Measurements from ENCODE around the gene PNPLA2.

Gene PNPLA2

GRCh38 chr11:846496-847098, 27.9 kb downstream of the PNPLA2 start:
- no peak for ATAC-seq
- TF ChIP-seq CSDC2 (CRISPR knock-in tag; IDR thresholded peaks at IDR 0.05): no peak
- no peak for TF ChIP-seq ZFP3 (CRISPR knock-in tag; IDR thresholded peaks at IDR 0.05)
- no peak for TF ChIP-seq CREB5 (CRISPR knock-in tag; IDR thresholded peaks at IDR 0.05; ENCODE audit: low read depth)
- TF ChIP-seq ESRRG (CRISPR knock-in tag; IDR thresholded peaks at IDR 0.05): no peak

- no peak for TF ChIP-seq PATZ1 (CRISPR knock-in tag; IDR thresholded peaks at IDR 0.05; ENCODE audit: borderline replicate concordance)
- TF ChIP-seq ESRRG (CRISPR knock-in tag; IDR thresholded peaks at IDR 0.05): no peak
- TF ChIP-seq CSRNP3 (CRISPR knock-in tag; IDR thresholded peaks at IDR 0.05): no peak
- TF ChIP-seq CREB5 (CRISPR knock-in tag; IDR thresholded peaks at IDR 0.05; ENCODE audit: low read depth): no peak
- TF ChIP-seq POU6F1 (CRISPR knock-in tag; IDR thresholded peaks at IDR 0.05; ENCODE audit: borderline replicate concordance, low read depth): no peak
- TF ChIP-seq GLIS3 (CRISPR knock-in tag; IDR thresholded peaks at IDR 0.05): no peak
- no peak for TF ChIP-seq SNAI2 (CRISPR knock-in tag; IDR thresholded peaks at IDR 0.05)
- no peak for TF ChIP-seq TCF4 (CRISPR knock-in tag; IDR thresholded peaks at IDR 0.05; ENCODE audit: borderline replicate concordance)
- TF ChIP-seq CSDC2 (CRISPR knock-in tag; IDR thresholded peaks at IDR 0.05): no peak
- TF ChIP-seq ZFP30 (CRISPR knock-in tag; IDR thresholded peaks at IDR 0.05): no peak
- TF ChIP-seq OSR1 (CRISPR knock-in tag; IDR thresholded peaks at IDR 0.05): no peak
- TF ChIP-seq TOX (CRISPR knock-in tag; IDR thresholded peaks at IDR 0.05; ENCODE audit: borderline replicate concordance): no peak
- TF ChIP-seq BACH2 (CRISPR knock-in tag; IDR thresholded peaks at IDR 0.05; ENCODE audit: borderline replicate concordance): no peak
- TF ChIP-seq ISL1 (CRISPR knock-in tag; IDR thresholded peaks at IDR 0.05): no peak
- no peak for TF ChIP-seq ZNF70 (CRISPR knock-in tag; IDR thresholded peaks at IDR 0.05)
- no peak for ATAC-seq
Measured at GRCh38 chr11:847876-848275, 29.2 kb downstream of the PNPLA2 start.

GRCh38 chr11:848380-848931, 29.7 kb downstream of the PNPLA2 start:
- peak; percentile 25 for ATAC-seq
- TF ChIP-seq OSR1 (CRISPR knock-in tag; IDR thresholded peaks at IDR 0.05): no peak
- TF ChIP-seq ZC3H10 (CRISPR knock-in tag; IDR thresholded peaks at IDR 0.05): no peak
- no peak for TF ChIP-seq CREB5 (CRISPR knock-in tag; IDR thresholded peaks at IDR 0.05; ENCODE audit: low read depth)
- no peak for TF ChIP-seq ESRRG (CRISPR knock-in tag; IDR thresholded peaks at IDR 0.05)
- no peak for TF ChIP-seq ZNF8 (CRISPR knock-in tag; IDR thresholded peaks at IDR 0.05)
